HG03520 (cell line): ENCODE results near the gene IFI35.
"Not testable (repeated sequence)": the region's sequence is repeated elsewhere in the genome, so short reads cannot be mapped to it uniquely, and the experiment has no call there.

Experiments
- ATAC-seq: cut with Tn5 transposase; IDR thresholded peaks from one replicate; pipeline ENCODE4 v1.9.1; 2021; ENCODE audit warnings: mild to moderate bottlenecking, moderate library complexity; ENCODE audit not compliant: unreplicated experiment

IFI35 gene

GRCh38 chr17:43044024-43044423, 37.4 kb downstream of the IFI35 start:
- ATAC-seq, result no peak

GRCh38 chr17:43051969-43052368, 45.4 kb downstream of the IFI35 start:
- ATAC-seq, result no peak

- not testable (repeated sequence) for ATAC-seq
These were observed 46.4 kb downstream of the IFI35 start for GRCh38 chr17:43053008-43053407.

DNA sequence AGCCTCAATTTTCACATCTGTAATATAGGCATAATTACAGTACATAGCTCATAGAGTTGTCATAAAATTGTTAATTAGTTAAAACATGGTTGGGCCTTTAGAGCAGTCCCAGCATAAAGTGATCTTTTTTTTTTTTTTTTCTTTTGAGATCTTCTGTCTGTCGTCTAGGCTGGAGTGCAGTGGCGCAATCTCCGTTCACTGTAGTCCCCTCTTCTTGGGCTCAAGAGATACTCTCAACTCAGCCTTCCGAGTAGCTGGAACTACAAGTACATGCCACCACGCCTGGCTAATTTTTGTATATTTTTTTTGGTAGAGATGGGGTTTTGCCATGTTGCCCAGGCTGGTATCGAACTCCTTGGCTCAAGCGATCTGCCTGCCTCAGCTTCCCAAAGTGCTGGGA, 49.5 kb downstream of the IFI35 start:
- ATAC-seq, result no peak

- ATAC-seq, result no peak
These were observed 56.5 kb downstream of the IFI35 start for GRCh38 chr17:43062984-43063638.
